ENCODE measurements around the gene USP1. TPM values are rescaled to one million over a fixed set of nuclear protein-coding genes. Genes with fewer than 3 reads are reported as not detected.

The USP1 gene
- total and polyA plus RNA-seq, 2 donors (not counting 3 experiments of a cell fraction or from before 2014, with no cell fraction given): 7.0 to 38.4 TPM

GRCh38 chr1:62448221-62448933 lies 11.5 kb downstream of the USP1 start:
- BruUV-seq (replicated peaks): no TSS peak
- H3K4me3 ChIP-seq (replicated peaks in 1 of 3; ENCODE audit: insufficient read depth in 1 of 3, low read depth in 1 of 3, low read length in 3 of 3): no peak overlapping the region
- peaks cover 0 to 27% of the 10 kb centered on the region in 2 experiments for H3K36me3 ChIP-seq (ENCODE audit: control insufficient read depth in 2 of 2, extremely low read depth in 1 of 2, insufficient read depth in 2 of 2, low read length in 2 of 2)
- no peak overlapping the region for H3K9ac ChIP-seq (replicated peaks; ENCODE audit: extremely low read depth, insufficient read depth, low read length)
- H3K27me3 ChIP-seq (ENCODE audit: control insufficient read depth in 2 of 2, insufficient read depth in 2 of 2, low read length in 2 of 2): no peaks in the 10 kb centered on the region
- H2AFZ ChIP-seq (ENCODE audit: low read depth, low read length): no peak overlapping the region
- H3K4me2 ChIP-seq (ENCODE audit: insufficient read depth, low read length): no peak overlapping the region
- intact Hi-C loops (cut with micrococcal nuclease) (no loop called here), dilution Hi-C loops (cut with MboI; ENCODE audit: extremely low pct_ligation_motif_present, low sequenced_read_pairs) (no loop called here)
- FAIRE-seq (no peak), DNase-seq (ENCODE audit: low read depth, low spot score) (no peak)
- no peaks in the 10 kb centered on the region for H3K9me1 ChIP-seq (replicated peaks; ENCODE audit: control insufficient read depth, extremely low read depth, insufficient read depth, low read length)
- H3K27ac ChIP-seq (ENCODE audit: insufficient read depth, low read depth, low read length): no peak overlapping the region
- ChIA-PET CTCF (interaction anchor here (1.2 kb wide), 1 partner anchor 24 kb away, joined by 3 read pairs; no protein-coding TSS in a partner anchor), POLR2A (no interaction called here)
- peaks cover 2% of the 10 kb centered on the region for H4K20me1 ChIP-seq (replicated peaks; ENCODE audit: control insufficient read depth, extremely low read depth, insufficient read depth, low read length)
- H3K9me3 ChIP-seq (replicated peaks; ENCODE audit: control insufficient read depth, insufficient read depth, low read length): no peaks in the 10 kb centered on the region
- no peaks in the 10 kb centered on the region for H3K4me1 ChIP-seq (ENCODE audit: control insufficient read depth, extremely low read depth, insufficient read depth, low read length)
- peaks cover 18% of the 10 kb centered on the region for H3K79me2 ChIP-seq (ENCODE audit: control insufficient read depth, insufficient read depth, low read length)
- TF ChIP-seq POLR2AphosphoS5 (IDR thresholded peaks at IDR 0.05; ENCODE audit: insufficient read depth, low read depth, low read length): no peak
- no peak for TF ChIP-seq JUN (IDR thresholded peaks at IDR 0.05; ENCODE audit: borderline replicate concordance, insufficient read depth, insufficient read length, low read depth)
- no peak for TF ChIP-seq MAX (IDR thresholded peaks at IDR 0.05; ENCODE audit: insufficient read depth, insufficient read length)
- TF ChIP-seq GATA2 (IDR thresholded peaks at IDR 0.05; ENCODE audit: insufficient read depth, insufficient read length, low read depth, low read length): no peak
- no peak for TF ChIP-seq CTCF (IDR thresholded peaks at IDR 0.05; ENCODE audit: extremely low read depth in 1 of 2, insufficient read depth in 1 of 2, low read depth in 1 of 2, low read length in 2 of 2)
- no peak for TF ChIP-seq POLR2A (IDR thresholded peaks at IDR 0.05; ENCODE audit: low read depth, low read length)
- no peak for TF ChIP-seq MYC (IDR thresholded peaks at IDR 0.05; ENCODE audit: low read depth, low read length)
- no peak for TF ChIP-seq EZH2 (IDR thresholded peaks at IDR 0.05; ENCODE audit: borderline replicate concordance, low read depth, low read length, severe bottlenecking)
- no peak for TF ChIP-seq FOS (IDR thresholded peaks at IDR 0.05; ENCODE audit: borderline replicate concordance, insufficient read depth, low read length)
